ENCODE data around the gene MS4A4E.
A peak's percentile ranks its signal among the peaks of the same experiment; 100 is the strongest.
"Not testable (repeated sequence)": the region's sequence is repeated elsewhere in the genome, so short reads cannot be mapped to it uniquely, and the experiment has no call there.

The MS4A4E gene

DNA sequence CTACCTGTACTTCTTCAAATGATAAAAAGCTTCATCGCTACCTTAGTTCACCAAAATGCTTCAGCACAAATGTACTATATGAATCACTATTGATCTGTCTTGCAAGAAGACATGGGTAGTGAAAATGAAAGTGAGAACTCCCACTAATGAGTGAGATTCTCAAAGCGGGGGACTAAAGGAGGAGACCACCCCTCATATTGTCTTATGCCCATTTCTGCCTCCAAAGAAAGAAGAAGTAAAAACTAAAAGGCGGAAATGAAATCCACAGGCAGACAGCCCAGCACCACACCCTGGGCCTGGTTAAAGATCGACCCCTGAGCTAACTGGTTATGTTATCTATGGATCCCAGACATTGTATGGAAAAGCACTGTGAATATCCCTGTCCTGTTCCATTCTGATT lies 50.4 kb downstream of the MS4A4E start:
- H3K36me3 ChIP-seq (ENCODE audit: insufficient read depth, low read depth, low read length); H3K4me3 ChIP-seq (ENCODE audit: low read length); H3K27ac ChIP-seq (ENCODE audit: low read length); H3K4me1 ChIP-seq (ENCODE audit: insufficient read depth, low read length); H3K9ac ChIP-seq (ENCODE audit: low read depth, low read length); H3K27me3 ChIP-seq (ENCODE audit: insufficient read depth, low read length): not testable (repeated sequence)
- peaks cover 12% of the 10 kb centered on the region; the same call in 1 of the 2 replicates for H3K9me3 ChIP-seq (ENCODE audit: insufficient read depth, low read depth, low read length)

DNA sequence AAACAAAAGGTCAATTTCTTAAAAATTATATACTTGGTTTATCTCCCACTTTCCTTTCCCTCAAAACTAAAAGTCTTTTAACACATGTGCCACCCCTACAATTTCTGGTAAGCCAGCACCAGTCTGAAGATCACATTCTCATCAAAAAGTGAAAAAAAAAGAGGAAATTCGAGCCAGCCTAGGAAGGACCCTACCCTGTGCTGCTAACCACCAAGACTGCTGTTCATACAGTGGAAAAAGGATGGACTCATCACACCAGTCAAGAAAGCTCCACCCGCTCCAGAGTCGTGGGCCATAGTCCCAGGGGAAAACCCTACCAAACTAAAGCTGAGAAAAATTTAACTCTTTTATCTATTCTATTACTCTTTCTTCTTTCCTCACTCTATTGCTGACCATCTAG lies 54.5 kb downstream of the MS4A4E start:
- not testable (repeated sequence) for H3K36me3 ChIP-seq (ENCODE audit: insufficient read depth, low read depth, low read length); H3K9ac ChIP-seq (ENCODE audit: low read depth, low read length); H3K4me3 ChIP-seq (ENCODE audit: low read length); H3K27ac ChIP-seq (ENCODE audit: low read length); H3K27me3 ChIP-seq (ENCODE audit: insufficient read depth, low read length); H3K4me1 ChIP-seq (ENCODE audit: insufficient read depth, low read length)
- H3K9me3 ChIP-seq (ENCODE audit: insufficient read depth, low read depth, low read length), result peaks cover 17% of the 10 kb centered on the region; the same call in 1 of the 2 replicates

DNA sequence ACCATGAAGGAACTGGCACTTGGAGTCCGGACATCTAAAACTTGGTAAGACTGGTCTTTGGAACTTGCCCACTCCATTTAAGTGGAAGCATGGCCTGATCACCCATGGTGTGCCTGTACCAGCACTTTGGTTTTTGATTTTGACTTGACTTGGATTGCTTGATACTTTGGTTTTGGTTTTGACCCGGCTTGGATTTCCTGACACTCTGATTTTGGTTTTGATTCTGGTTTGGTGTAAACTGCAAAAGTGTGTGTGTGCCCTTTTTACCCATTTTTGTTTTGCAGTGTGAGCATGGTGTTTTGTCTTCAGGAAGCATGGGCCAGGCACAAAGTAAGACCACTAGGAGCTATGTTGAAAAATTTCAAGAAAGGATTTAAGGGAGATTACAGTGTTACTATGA lies 56.8 kb downstream of the MS4A4E start:
- not testable (repeated sequence) for H3K4me1 ChIP-seq (ENCODE audit: insufficient read depth, low read length); H3K27me3 ChIP-seq (ENCODE audit: insufficient read depth, low read length); H3K27ac ChIP-seq (ENCODE audit: low read length); H3K9ac ChIP-seq (ENCODE audit: low read depth, low read length); H3K36me3 ChIP-seq (ENCODE audit: insufficient read depth, low read depth, low read length); H3K9me3 ChIP-seq (ENCODE audit: insufficient read depth, low read depth, low read length); H3K4me3 ChIP-seq (ENCODE audit: low read length)

DNA sequence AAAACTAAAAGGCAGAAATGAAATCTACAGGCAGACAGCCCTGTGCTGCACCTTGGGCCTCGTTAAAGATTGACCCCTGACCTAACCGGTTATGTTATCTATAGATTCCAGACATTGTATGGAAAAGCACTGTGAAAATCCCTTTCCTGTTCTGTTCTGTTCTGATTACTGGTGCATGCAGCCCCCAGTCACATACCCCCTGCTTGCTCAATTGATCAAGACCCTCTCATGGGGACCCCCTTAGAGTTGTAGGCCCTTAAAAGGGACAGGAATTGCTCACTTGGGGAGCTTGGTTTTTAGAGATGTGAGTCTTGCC lies 57.5 kb downstream of the MS4A4E start:
- H3K9ac ChIP-seq (ENCODE audit: low read depth, low read length); H3K36me3 ChIP-seq (ENCODE audit: insufficient read depth, low read depth, low read length); H3K9me3 ChIP-seq (ENCODE audit: insufficient read depth, low read depth, low read length); H3K4me1 ChIP-seq (ENCODE audit: insufficient read depth, low read length); H3K4me3 ChIP-seq (ENCODE audit: low read length); H3K27me3 ChIP-seq (ENCODE audit: insufficient read depth, low read length); H3K27ac ChIP-seq (ENCODE audit: low read length): not testable (repeated sequence)

DNA sequence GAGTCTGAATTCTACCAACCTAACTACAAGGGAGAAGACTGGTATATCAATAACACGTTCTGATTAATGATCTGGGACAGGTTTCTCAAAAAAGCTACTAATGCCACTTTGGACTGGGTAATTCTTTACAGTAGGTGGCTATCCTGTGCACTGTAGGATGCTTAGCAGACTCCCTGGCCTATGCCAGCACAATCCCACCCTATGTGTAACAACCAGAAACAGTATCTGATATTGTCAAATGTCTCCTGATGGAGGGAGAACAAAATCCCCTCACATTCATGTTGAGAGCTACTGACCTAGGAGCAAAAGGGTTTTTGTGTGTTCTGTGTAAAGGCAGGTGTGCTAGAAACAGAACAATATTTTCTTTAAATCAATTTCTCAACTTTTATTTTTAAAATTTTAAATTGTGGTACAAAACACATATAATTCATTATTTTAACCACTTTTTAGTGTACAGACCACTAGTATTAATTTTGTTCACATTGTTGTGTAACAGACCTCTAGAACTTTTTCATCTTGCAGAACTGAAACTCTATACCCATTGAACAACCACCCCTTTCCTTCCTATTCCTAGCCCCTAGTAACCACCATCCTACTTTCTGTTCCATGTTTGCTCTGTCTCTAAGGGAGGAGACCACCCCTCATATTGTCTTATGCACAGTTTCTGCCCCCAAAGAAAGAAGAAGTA lies 58.0 kb downstream of the MS4A4E start:
- Histone ChIP-seq H3K27ac (ENCODE audit: low read length) (no peak overlapping the region), H3K4me1 (ENCODE audit: insufficient read depth, low read length) (peaks cover 8% of the 10 kb centered on the region; the same call in 1 of the 2 replicates), H3K36me3 (ENCODE audit: insufficient read depth, low read depth, low read length) (no peaks in the 10 kb centered on the region), H3K4me3 (ENCODE audit: low read length) (no peak overlapping the region), H3K9ac (ENCODE audit: low read depth, low read length) (no peak overlapping the region), H3K9me3 (ENCODE audit: insufficient read depth, low read depth, low read length) (peaks cover 5% of the 10 kb centered on the region; the same call in 1 of the 2 replicates), H3K27me3 (ENCODE audit: insufficient read depth, low read length) (no peaks in the 10 kb centered on the region)

DNA sequence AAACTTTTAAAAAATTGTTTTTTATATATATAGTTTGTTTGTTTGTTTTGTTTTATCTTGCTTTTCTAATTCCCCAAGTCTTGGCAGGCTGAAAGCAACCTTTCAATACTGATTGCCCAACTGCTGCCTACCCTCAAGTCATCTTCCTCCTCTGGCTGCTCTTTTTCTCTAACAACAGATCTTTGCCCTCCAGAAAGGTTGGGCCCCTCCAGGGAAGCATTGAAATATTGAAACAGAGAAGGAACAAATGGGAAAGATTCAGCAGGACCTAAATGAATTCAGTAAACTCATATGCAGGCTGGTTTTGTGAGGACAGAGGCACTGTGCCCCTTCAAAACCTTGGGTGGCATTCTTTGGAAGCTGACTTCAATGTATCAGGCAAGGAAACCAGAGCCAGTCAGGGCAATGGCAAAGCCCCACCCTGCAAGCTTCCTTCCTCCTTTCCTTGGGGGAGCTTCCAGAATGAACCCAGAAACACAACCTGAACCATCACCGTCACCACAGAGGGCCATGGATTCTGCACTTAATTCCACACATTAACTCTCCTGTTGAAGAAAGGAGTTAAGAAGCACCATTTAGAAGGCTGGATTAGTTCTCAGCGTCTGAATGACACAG lies 59.2 kb downstream of the MS4A4E start:
- no peak overlapping the region for H3K9ac ChIP-seq (ENCODE audit: low read depth, low read length)
- H3K4me3 ChIP-seq (ENCODE audit: low read length), result no peak overlapping the region
- no peak overlapping the region for H3K27ac ChIP-seq (ENCODE audit: low read length)
- no peaks in the 10 kb centered on the region for H3K36me3 ChIP-seq (ENCODE audit: insufficient read depth, low read depth, low read length)
- peaks cover 5% of the 10 kb centered on the region; the same call in 1 of the 2 replicates for H3K9me3 ChIP-seq (ENCODE audit: insufficient read depth, low read depth, low read length)
- no peaks in the 10 kb centered on the region for H3K27me3 ChIP-seq (ENCODE audit: insufficient read depth, low read length)
- H3K4me1 ChIP-seq (ENCODE audit: insufficient read depth, low read length), result peaks cover 8% of the 10 kb centered on the region; the same call in 1 of the 2 replicates

DNA sequence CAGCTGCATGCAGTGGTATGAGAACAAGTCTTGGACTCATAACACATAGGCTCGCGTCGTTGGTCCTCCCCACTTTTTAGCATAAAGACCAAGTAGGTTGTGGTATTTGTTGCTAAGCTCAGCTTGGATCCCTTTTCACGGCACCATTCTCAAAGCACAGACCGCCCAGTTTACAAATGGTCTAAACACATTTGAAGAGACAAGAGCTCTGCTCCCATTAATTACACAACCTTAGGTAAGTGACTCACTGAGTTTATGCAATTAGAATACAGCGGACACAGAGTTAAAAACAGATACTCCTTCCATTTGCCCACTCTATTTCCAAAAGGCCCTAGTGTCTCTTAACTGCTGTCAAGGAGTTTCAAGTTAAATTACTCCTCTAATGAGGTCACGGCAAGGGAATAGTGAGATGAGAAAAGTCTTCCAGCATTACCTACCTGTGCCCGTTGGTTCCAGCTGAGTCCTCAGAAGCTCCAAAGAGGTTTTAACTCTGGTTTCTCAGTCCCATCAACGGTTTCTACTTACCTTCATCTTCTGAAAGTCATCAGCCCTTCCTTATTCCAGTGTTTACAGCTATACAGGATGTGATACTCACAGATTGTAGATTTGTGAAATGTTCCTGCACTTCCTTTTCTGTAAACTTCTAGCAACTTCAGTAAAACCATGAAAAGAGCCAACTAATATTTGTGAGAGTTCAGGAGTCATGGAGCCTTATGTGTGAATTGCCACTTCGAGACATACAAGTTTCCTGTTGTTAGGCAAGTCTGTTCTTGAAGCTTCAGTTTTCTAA lies 60.2 kb downstream of the MS4A4E start, which contains the start of gene MS4A6A:
MS4A6A (minus strand) TSS at position 543 of the 790 bp plus-strand sequence. CDS start 1,356 bp downstream, outside the sequence.
- Histone ChIP-seq H3K36me3 (ENCODE audit: insufficient read depth, low read depth, low read length) (no peaks in the 10 kb centered on the region), H3K4me1 (ENCODE audit: insufficient read depth, low read length) (peaks cover 8% of the 10 kb centered on the region; the same call in 1 of the 2 replicates)

DNA sequence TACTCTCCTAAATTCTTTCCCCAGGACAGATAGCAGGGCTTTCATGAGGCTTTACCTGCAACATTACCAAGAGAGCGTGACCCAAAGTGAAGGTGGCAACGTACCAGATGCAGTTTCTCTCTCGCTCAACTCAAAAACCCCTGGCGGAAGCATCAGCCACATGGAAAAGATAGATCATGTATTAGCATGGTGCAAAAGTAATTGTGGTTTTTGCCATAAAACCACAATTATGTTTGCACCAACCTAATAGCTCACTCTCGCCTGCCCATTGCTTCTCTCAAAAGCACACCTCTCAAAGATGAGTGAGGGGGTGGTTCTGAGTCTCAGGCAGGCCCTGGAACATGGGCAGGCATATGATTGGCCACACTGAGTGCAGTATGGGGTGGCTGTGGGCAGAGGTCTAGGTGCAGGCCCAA lies 67.1 kb downstream of the MS4A4E start:
- H3K36me3 ChIP-seq (ENCODE audit: insufficient read depth, low read depth, low read length), result no peaks in the 10 kb centered on the region
- no peak overlapping the region for H3K9ac ChIP-seq (ENCODE audit: low read depth, low read length)
- no peaks in the 10 kb centered on the region for H3K4me1 ChIP-seq (ENCODE audit: insufficient read depth, low read length)
- H3K27me3 ChIP-seq (ENCODE audit: insufficient read depth, low read length), result no peaks in the 10 kb centered on the region
- H3K9me3 ChIP-seq (ENCODE audit: insufficient read depth, low read depth, low read length), result no peaks in the 10 kb centered on the region; the same call in 1 of the 2 replicates
- H3K27ac ChIP-seq (ENCODE audit: low read length), result no peak overlapping the region
- H3K4me3 ChIP-seq (ENCODE audit: low read length), result no peak overlapping the region

More for the DNA sequence above, 60.2 kb downstream of the MS4A4E start, which contains the start of gene MS4A6A:
- Histone ChIP-seq H3K27me3 (ENCODE audit: insufficient read depth, low read length) (no peaks in the 10 kb centered on the region), H3K4me3 (ENCODE audit: low read length) (no peak within 1 kb of the TSS), H3K9ac (ENCODE audit: low read depth, low read length) (no peak within 1 kb of the TSS), H3K27ac (ENCODE audit: low read length) (no peak within 1 kb of the TSS), H3K9me3 (ENCODE audit: insufficient read depth, low read depth, low read length) (peaks cover 5% of the 10 kb centered on the region; the same call in 1 of the 2 replicates)

DNA sequence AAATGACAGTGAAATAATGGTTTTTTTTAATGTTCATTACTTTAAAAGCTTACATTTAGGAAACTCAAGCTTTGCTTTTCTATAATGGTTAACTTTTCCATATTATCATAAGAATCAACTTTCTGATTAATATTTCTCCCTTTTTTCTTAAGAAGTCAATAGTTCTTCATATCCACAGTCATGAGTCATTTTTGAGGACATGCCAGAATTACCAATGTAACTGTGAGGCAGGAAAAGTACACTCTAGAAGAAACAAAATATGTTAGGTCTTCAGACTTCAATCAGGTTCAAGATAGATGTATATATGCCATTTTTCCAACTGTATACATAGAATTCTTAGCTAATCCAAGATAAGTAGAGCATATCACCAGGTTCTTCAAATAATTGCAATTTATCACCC lies 70.9 kb downstream of the MS4A4E start:
- 0 out of 2 replicates have a peak, but pooled peaks cover 4% of the 10 kb centered on the region for H3K36me3 ChIP-seq (ENCODE audit: insufficient read depth, low read depth, low read length)
- H3K27me3 ChIP-seq (ENCODE audit: insufficient read depth, low read length), result no peaks in the 10 kb centered on the region
- no peak overlapping the region for H3K27ac ChIP-seq (ENCODE audit: low read length)
- H3K9me3 ChIP-seq (ENCODE audit: insufficient read depth, low read depth, low read length), result peaks cover 30% of the 10 kb centered on the region
- no peak overlapping the region for H3K4me3 ChIP-seq (ENCODE audit: low read length)
- H3K4me1 ChIP-seq (ENCODE audit: insufficient read depth, low read length), result no peaks in the 10 kb centered on the region
- H3K9ac ChIP-seq (ENCODE audit: low read depth, low read length), result no peak overlapping the region

DNA sequence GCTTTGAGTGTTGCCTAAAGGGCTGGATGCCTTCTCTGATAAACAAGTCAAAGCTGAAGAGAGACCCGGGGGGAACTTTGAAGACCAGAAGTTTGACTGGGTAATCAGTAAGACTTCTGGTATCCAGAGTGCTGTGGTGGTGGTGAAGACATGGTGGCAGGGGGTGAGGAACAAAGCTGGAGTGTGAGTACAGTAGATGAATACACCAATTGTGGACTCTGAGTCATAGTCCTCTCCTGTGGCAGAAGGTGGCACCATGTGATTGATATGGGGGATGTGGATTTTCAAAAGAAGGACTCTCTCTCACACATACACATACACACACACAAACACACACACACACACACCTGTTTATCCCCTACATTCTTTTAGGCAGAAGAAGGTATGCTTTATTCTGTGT lies 72.4 kb downstream of the MS4A4E start:
- H3K4me1 ChIP-seq (ENCODE audit: insufficient read depth, low read length), result no peaks in the 10 kb centered on the region
- no peak overlapping the region for H3K9ac ChIP-seq (ENCODE audit: low read depth, low read length)
- 0 out of 2 replicates have a peak, but pooled peaks cover 4% of the 10 kb centered on the region for H3K36me3 ChIP-seq (ENCODE audit: insufficient read depth, low read depth, low read length)
- H3K27me3 ChIP-seq (ENCODE audit: insufficient read depth, low read length), result no peaks in the 10 kb centered on the region
- H3K27ac ChIP-seq (ENCODE audit: low read length), result no peak overlapping the region
- no peak overlapping the region for H3K4me3 ChIP-seq (ENCODE audit: low read length)
- peaks cover 30% of the 10 kb centered on the region for H3K9me3 ChIP-seq (ENCODE audit: insufficient read depth, low read depth, low read length)

DNA sequence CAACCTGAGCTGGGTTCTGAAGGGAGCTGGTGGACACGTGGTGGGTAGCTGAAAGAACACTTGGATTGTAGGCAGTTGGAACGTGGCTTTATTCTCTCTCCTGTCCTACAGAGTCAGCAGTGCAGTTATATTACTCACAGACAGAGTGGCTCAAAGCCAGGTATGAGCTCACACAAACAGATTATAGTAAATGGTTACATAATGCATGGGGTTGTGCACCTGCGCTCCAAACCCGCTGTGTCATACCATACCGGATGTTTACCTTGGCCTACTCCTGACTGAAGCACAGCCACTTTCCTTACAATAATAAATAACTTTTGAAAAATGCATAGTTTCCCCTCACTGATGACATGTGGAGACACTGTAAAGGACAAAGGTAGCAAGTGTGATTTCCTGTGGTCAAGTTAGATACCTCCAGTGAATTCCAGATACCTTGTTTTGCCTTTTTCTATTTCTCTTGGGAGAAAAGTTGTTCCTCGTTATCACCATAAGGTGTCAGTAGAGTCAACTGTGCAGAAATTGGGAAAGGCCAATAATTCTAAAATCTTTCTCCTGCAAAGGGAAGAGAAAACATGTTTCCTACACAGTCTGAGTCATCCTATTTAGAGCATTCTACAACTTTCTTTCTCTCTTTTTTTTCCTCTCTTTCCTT lies 73.5 kb downstream of the MS4A4E start:
- no peaks in the 10 kb centered on the region for H3K4me1 ChIP-seq (ENCODE audit: insufficient read depth, low read length)
- no peaks in the 10 kb centered on the region for H3K27me3 ChIP-seq (ENCODE audit: insufficient read depth, low read length)
- no peak overlapping the region for H3K27ac ChIP-seq (ENCODE audit: low read length)
- 0 out of 2 replicates have a peak, but pooled peaks cover 4% of the 10 kb centered on the region for H3K36me3 ChIP-seq (ENCODE audit: insufficient read depth, low read depth, low read length)
- H3K9ac ChIP-seq (ENCODE audit: low read depth, low read length), result no peak overlapping the region
- peaks cover 30% of the 10 kb centered on the region for H3K9me3 ChIP-seq (ENCODE audit: insufficient read depth, low read depth, low read length)
- H3K4me3 ChIP-seq (ENCODE audit: low read length), result 0 out of 2 replicates have a peak overlapping the region, but pooled peaks have one; percentile 1
